ENCODE data around the gene ZNF638. TPM values are rescaled to one million over a fixed set of nuclear protein-coding genes. Genes with fewer than 3 reads are reported as not detected.

The ZNF638 gene
- total RNA-seq, 1 experiment from 2014 or later: 109 TPM

- TF ChIP-seq ZNF263 (CRISPR knock-in tag; IDR thresholded peaks at IDR 0.05; ENCODE audit: low read depth) (no peak), IRF2 (CRISPR knock-in tag; IDR thresholded peaks at IDR 0.05; ENCODE audit: borderline replicate concordance, low read depth) (no peak), KAT7 (CRISPR knock-in tag; IDR thresholded peaks at IDR 0.05; ENCODE audit: borderline replicate concordance) (no peak), SOX15 (CRISPR knock-in tag; IDR thresholded peaks at IDR 0.05) (no peak), ZNF671 (CRISPR knock-in tag; IDR thresholded peaks at IDR 0.05) (no peak), USF2 (CRISPR knock-in tag; IDR thresholded peaks at IDR 0.05) (no peak), ARID4B (CRISPR knock-in tag; IDR thresholded peaks at IDR 0.05; ENCODE audit: borderline replicate concordance) (no peak)
- TF ChIP-seq, protein P1, sequence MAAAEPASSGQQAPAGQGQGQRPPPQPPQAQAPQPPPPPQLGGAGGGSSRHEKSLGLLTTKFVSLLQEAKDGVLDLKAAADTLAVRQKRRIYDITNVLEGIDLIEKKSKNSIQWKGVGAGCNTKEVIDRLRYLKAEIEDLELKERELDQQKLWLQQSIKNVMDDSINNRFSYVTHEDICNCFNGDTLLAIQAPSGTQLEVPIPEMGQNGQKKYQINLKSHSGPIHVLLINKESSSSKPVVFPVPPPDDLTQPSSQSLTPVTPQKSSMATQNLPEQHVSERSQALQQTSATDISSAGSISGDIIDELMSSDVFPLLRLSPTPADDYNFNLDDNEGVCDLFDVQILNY (CRISPR knock-in tag; IDR thresholded peaks at IDR 0.05): no peak
- TF ChIP-seq, protein P2, sequence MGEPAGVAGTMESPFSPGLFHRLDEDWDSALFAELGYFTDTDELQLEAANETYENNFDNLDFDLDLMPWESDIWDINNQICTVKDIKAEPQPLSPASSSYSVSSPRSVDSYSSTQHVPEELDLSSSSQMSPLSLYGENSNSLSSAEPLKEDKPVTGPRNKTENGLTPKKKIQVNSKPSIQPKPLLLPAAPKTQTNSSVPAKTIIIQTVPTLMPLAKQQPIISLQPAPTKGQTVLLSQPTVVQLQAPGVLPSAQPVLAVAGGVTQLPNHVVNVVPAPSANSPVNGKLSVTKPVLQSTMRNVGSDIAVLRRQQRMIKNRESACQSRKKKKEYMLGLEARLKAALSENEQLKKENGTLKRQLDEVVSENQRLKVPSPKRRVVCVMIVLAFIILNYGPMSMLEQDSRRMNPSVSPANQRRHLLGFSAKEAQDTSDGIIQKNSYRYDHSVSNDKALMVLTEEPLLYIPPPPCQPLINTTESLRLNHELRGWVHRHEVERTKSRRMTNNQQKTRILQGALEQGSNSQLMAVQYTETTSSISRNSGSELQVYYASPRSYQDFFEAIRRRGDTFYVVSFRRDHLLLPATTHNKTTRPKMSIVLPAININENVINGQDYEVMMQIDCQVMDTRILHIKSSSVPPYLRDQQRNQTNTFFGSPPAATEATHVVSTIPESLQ (CRISPR knock-in tag; IDR thresholded peaks at IDR 0.05): no peak
- CTCF ChIA-PET: interaction anchor here (1.0 to 10.2 kb wide), 8 partner anchors 13 to 349 kb away, joined by 3 to 108 read pairs (median 10); no protein-coding TSS in a partner anchor
- H3K4me1 Mint-ChIP-seq: peaks cover 62% of the 10 kb centered on the region
- H3K36me3 Mint-ChIP-seq: no peaks in the 10 kb centered on the region
- no peak for ATAC-seq
- no peaks in the 10 kb centered on the region for H3K9me3 Mint-ChIP-seq
- DNase-seq (ENCODE audit: low spot score): peak; percentile 59
- H3K4me3 Mint-ChIP-seq: peak overlapping the region; percentile 65
- POLR2A ChIA-PET: interaction anchor here (1.6 kb wide), 1 partner anchor 384 kb away, joined by 3 read pairs; the partner anchor contains the start of gene NAGK
- peaks cover 44% of the 10 kb centered on the region for H3K27me3 Mint-ChIP-seq (ENCODE audit: low read depth)
- H3K27ac Mint-ChIP-seq: no peak overlapping the region
Measured at GRCh38 chr2:71452565-71452964, 121.0 kb downstream of the ZNF638 start.

DNA sequence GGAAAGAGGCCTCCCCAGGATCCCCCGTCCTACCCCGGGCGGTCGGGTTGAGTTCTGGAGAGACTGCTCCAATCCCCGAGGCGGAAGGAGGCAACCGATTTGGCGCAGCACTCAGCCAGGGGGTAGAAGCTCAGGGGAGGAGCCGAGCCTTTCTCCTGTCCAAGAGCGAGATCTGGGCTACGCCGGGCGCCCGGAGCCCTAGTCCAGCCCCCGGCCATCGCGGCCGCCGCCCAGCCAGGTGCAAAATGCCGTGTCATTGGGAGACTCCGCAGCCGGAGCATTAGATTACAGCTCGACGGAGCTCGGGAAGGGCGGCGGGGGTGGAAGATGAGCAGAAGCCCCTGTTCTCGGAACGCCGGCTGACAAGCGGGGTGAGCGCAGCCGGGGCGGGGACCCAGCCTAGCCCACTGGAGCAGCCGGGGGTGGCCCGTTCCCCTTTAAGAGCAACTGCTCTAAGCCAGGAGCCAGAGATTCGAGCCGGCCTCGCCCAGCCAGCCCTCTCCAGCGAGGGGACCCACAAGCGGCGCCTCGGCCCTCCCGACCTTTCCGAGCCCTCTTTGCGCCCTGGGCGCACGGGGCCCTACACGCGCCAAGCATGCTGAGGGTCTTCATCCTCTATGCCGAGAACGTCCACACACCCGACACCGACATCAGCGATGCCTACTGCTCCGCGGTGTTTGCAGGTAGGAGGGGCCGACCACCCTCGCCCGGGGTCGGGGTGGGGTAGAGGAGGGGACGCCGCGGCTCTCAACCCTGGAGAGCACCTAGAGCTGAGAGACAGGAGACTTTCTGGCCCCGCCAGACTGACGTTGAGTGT, 122.0 kb downstream of the ZNF638 start, which contains the start of gene DYSF:
Gene DYSF, plus strand, starts transcription at position 158 of the 817 bp plus-strand sequence.
- Mint-ChIP-seq H3K4me1 (peaks cover 68% of the 10 kb centered on the region), H3K27ac (no peak within 1 kb of the TSS), H3K36me3 (no peaks in the 10 kb centered on the region), H3K27me3 (ENCODE audit: low read depth) (peaks cover 51% of the 10 kb centered on the region), H3K9me3 (no peaks in the 10 kb centered on the region), H3K4me3 (peak within 1 kb of the TSS; percentile 65)
- CTCF ChIA-PET: interaction anchor here (1.0 to 10.2 kb wide), 12 partner anchors 11 to 350 kb away, joined by 3 to 108 read pairs (median 8); partner anchors contain the start of gene ZNF638
- POLR2A ChIA-PET: interaction anchor here (1.4 to 1.6 kb wide), 2 partner anchors 177 to 385 kb away, joined by 3 to 4 read pairs; partner anchors contain the start of gene NAGK
- DNase-seq (ENCODE audit: low spot score) (peak; percentile 80), ATAC-seq (peak; percentile 51)
- TF ChIP-seq SMAD3 (CRISPR knock-in tag; IDR thresholded peaks at IDR 0.05; ENCODE audit: borderline replicate concordance) (peak; percentile 64; the same call in 1 of the 2 replicates), EMX1 (CRISPR knock-in tag; IDR thresholded peaks at IDR 0.05) (no peak), E2F4 (CRISPR knock-in tag; IDR thresholded peaks at IDR 0.05; ENCODE audit: borderline replicate concordance, low read depth) (no peak), ZMAT4 (CRISPR knock-in tag; IDR thresholded peaks at IDR 0.05) (no peak), GRHL2 (CRISPR knock-in tag; IDR thresholded peaks at IDR 0.05; ENCODE audit: insufficient replicate concordance, severe bottlenecking) (no peak), SP1 (CRISPR knock-in tag; conservative IDR thresholded peaks at IDR 0.05) (0 out of 2 replicates have a peak, but pooled peaks have one; percentile 8), PRRX2 (CRISPR knock-in tag; IDR thresholded peaks at IDR 0.05) (no peak)
- TF ChIP-seq, protein P3, sequence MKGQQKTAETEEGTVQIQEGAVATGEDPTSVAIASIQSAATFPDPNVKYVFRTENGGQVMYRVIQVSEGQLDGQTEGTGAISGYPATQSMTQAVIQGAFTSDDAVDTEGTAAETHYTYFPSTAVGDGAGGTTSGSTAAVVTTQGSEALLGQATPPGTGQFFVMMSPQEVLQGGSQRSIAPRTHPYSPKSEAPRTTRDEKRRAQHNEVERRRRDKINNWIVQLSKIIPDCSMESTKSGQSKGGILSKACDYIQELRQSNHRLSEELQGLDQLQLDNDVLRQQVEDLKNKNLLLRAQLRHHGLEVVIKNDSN (CRISPR knock-in tag; IDR thresholded peaks at IDR 0.05): peak; percentile 37; the same call in 1 of the 2 replicates
- TF ChIP-seq, protein P4, sequence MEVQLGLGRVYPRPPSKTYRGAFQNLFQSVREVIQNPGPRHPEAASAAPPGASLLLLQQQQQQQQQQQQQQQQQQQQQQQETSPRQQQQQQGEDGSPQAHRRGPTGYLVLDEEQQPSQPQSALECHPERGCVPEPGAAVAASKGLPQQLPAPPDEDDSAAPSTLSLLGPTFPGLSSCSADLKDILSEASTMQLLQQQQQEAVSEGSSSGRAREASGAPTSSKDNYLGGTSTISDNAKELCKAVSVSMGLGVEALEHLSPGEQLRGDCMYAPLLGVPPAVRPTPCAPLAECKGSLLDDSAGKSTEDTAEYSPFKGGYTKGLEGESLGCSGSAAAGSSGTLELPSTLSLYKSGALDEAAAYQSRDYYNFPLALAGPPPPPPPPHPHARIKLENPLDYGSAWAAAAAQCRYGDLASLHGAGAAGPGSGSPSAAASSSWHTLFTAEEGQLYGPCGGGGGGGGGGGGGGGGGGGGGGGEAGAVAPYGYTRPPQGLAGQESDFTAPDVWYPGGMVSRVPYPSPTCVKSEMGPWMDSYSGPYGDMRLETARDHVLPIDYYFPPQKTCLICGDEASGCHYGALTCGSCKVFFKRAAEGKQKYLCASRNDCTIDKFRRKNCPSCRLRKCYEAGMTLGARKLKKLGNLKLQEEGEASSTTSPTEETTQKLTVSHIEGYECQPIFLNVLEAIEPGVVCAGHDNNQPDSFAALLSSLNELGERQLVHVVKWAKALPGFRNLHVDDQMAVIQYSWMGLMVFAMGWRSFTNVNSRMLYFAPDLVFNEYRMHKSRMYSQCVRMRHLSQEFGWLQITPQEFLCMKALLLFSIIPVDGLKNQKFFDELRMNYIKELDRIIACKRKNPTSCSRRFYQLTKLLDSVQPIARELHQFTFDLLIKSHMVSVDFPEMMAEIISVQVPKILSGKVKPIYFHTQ (CRISPR knock-in tag; IDR thresholded peaks at IDR 0.05): no peak
